HG03342 (cell line): ENCODE measurements around the gene OGDH.

Source experiments
- ATAC-seq: cut with Tn5 transposase; IDR thresholded peaks from one replicate; pipeline ENCODE4 v1.9.1; 2021; ENCODE audit warnings: mild to moderate bottlenecking, moderate library complexity; ENCODE audit not compliant: unreplicated experiment

OGDH gene

GRCh38 chr7:44618045-44618444 is 11.6 kb downstream of the OGDH start:
- no peak for ATAC-seq

DNA sequence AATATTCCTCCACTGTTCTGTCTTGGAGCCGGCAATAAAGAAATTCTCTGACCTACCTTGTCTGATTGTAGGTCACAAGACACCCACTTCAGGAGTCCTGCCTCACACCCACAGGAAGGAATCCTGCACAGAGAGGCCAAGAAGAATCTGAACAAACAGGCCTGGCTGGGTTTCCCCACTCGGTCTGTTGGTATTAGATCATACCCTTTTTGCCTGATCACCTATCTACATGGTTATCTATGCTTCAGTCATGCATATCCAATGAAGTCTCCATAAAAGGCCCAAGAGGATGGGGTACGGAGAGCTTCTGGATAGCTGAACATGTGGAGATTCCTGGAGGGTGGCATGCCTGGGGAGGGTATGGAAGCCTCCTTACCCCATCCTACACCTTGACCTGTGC is 12.3 kb downstream of the OGDH start:
- ATAC-seq = no peak

DNA sequence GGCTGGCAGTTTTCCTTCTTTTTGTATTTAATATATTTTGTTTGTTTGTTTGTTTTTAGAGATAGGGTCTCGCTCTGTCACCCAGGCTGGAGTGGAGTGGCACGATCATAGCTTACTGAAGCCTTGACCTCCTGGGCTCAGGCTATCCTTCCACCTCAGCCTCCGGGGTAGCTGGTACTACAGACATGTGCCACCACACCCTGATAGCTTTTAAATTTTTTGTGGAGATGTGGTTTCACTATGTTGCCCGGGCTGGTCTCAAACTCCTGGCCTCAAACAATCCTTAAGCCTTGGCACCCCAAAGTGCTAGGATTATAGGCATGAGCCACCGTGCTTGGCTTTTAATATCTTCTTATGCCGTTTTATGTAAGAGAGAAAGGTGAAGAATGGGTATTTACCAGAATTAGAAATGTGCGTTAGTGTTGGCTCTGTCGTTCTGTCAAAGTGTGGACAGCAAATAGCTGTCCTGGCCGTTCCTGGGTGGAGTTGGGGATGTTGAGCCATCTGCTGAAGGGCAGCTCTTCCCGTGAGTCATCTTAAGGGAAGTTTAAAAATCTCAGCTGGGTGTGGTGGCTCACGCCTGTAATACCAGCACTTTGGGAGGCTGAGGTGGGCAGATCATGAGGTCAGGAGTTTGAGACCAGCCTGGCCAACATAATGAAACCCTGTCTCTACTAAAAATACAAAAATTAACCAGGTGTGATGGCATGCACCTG is 14.8 kb downstream of the OGDH start:
- ATAC-seq = no peak

- no peak for ATAC-seq
These were observed 15.3 kb downstream of the OGDH start for GRCh38 chr7:44621750-44622103.

DNA sequence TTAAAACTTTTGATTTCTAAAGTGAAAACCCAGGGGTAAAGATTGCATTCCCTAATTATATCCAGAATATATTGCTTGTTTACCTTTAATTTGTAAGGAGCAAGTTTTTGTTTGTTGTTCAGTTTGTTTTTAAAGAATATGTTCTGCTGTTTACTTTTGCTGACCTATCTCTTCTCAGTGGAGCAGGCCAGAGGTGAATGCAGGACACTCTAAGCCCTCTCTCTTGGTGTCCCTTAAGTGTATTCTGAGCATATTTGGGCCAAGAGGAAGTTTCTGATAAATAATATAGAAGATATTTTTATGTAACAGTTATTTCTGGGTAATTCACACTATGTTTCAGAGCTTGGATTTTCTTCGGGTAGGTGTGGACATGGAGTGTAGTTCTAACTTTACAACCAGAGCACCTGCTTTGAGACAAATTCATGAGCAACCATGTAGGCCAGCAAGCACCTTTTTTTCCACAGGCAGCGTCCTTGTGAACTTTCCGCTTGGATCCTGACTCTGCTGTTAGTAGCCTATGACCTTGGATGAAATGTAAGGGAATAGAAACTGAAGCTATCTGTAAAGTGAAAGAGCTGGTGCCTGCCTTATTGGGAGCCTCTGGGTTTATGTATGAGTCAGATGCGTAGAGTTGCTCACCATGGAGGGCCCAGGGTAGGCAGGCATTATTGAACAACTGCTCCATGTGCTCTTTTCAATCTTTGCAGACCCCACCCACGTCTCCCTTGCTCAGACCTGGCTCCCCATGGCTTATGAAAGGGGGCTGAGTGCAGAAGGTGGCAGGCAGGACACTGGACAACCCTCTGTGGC is 16.1 kb downstream of the OGDH start:
- ATAC-seq = peak; percentile 74

DNA sequence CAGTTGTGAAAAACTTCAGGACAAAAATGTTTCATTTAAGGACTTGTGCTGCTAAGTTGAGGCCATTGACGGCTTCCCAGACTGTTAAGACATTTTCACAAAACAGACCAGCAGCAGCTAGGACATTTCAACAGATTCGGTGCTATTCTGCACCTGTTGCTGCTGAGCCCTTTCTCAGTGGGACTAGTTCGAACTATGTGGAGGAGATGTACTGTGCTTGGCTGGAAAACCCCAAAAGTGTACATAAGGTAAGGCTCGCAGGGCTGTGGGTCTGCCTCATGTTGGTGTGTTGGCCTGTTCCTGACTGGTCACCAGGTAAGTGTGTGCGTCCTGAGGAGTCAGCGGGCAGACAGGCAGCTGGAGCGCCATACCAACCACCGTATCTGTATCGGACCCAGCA is 17.9 kb downstream of the OGDH start:
- ATAC-seq = no peak

DNA sequence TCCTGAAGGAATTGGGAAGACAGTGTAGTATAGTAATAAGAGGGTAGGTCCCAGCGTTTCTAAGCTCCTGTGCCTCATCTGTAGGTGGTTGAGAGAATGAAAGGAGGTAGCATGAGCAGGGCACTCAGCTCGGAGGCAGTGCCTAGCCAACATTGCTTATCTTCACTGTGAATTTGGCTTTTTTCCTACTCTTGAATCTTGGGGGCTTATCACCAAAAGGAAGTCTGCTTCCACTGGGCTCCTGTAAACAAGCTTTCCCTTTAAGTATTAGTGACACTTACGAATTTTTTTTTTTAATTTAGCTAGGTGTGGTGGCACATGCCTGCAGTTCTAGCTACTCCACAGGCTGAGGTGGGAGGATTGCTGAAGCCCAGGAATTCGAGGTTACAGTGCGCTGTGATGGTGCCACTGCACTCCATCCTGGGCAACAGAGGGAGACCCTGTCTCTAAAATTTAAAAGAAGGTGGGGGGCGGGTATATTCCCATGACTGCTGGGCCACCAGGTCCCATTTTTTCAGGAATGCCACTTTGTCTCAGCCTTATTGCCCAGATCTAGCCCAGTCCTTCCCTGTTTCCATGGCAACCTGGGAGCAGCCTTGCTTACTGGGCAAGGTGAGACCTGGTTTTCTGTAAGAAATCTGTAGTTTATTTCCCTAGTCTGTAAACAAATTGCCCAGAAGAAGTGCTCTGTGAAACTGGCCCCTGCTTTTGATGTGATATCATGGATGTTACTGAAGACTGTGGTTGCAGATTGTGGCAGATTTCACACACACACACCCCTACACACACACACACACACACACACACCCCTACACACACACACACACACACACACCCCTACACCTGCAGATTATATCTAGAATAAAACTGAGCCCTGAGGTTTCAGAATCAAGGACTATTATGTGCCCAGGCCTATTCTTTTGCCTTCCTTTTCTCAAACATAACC is 19.4 kb downstream of the OGDH start:
- ATAC-seq = no peak

- ATAC-seq = no peak
These were observed 20.2 kb downstream of the OGDH start for GRCh38 chr7:44626620-44627019.

DNA sequence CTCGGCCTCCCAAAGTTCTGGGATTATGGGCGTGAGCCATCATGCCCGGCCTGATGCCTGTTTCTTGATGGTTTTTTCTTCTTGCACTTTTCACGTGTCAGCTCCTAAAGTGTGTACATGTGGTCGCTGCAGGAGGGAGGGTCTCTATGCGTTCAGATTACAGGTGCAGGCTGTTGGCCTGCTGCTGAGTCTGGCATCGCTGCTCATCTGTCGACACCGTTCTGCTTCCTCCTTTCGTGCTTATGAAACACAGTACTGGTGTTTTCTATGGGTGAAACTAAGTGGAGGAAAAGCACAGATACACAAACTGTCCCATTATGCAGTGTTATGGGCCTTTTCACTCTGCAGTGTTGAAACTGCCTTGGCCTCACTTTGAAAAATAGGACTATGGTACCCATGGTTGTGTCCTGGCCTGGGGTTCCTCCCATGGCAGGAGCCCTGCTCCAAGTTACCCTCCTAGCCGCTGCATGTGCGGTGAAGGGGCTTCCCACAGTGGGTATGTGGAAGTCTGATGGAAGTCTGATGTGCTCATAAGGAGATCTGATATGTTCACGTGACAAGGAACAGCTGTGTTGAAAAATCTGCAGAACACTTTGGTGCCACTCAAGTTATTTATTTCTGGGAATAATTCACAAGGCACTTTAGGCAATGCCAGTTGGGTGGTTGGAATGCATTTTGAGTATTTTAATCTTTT is 23.5 kb downstream of the OGDH start:
- ATAC-seq = no peak

GRCh38 chr7:44630792-44631457 is 24.5 kb downstream of the OGDH start:
- ATAC-seq = no peak

- ATAC-seq = no peak
These were observed 25.2 kb downstream of the OGDH start for GRCh38 chr7:44631458-44632115.

GRCh38 chr7:44632196-44632595 is 25.8 kb downstream of the OGDH start:
- ATAC-seq = no peak

- ATAC-seq = peak; percentile 63
These were observed 27.1 kb downstream of the OGDH start for GRCh38 chr7:44633254-44634186.

DNA sequence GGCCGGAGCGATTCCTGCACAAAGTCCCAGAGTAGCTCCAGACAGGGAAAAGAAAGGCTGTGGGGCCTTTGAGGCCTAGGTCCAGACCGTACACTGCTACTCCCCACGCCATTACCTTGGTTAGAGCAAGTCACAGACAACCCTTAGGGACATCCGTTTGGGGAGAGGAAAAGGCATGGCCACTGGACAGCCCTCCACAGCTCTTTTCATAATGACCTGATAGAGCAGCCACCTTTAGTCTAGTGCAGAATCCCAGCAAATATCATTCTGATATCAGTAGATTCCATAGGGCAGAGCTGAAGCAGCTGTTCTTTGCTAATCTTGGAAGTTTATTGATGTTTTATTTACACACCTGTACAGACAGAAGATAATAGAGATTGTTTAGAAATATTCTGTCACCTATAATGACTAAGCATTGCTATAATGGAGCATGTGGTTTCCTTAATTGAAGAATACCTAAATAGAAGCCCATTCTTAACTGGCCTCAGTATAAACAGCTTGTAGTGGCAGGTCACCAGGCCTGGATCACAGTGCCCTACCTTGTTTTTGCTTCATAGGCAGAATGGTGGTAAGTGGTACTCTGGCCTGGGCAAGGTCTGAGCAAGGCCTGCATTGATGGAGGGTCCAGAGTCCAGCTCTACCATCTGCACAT is 27.9 kb downstream of the OGDH start:
- ATAC-seq = no peak

GRCh38 chr7:44634839-44635591 is 28.6 kb downstream of the OGDH start:
- no peak for ATAC-seq

- no peak for ATAC-seq
These were observed 29.7 kb downstream of the OGDH start for GRCh38 chr7:44636041-44636584.

- ATAC-seq = no peak
These were observed 30.5 kb downstream of the OGDH start for GRCh38 chr7:44636926-44637325.
